HL-60/S4 treated with retinoic acid at 250 ng/mL for 4 days and 3 days (cell line): ENCODE data around the gene DPP8.

Experiments used
- in situ Hi-C: fragments of 300-500 bp; cut with MboI; formaldehyde crosslinking; loops from 2 replicates; pipeline ENCODE4 v1.7.0; 2022; ENCODE audit warnings: low sequenced_read_pairs

The DPP8 gene

DNA sequence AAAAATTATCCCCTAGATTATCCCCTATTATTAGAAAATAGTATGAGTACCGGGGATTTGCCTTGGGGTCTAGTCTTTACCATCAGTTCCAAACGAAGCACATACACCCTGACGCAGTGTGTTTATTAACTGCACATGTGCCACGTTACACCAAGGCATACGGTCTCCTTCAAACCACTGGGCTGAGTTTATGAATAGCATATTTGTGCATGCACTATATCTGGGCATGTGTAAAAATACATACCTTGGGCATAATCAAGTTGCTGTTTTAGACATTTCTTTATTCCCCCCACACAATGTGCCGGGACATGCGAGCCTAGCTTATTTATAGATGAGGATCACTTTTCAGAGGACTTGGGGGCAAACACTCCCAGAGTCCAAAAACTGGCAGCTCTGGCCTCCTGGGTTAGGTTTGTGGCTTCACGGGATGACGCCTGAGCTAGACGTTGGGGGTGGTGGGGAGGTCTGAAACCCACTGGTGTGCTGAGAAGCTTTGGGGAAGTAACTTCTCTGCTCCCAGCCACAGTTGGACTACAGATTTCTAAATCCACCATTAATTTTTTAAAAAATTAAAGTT is 111.0 kb downstream of the DPP8 start:
- in situ Hi-C loops = no loop called here

GRCh38 chr15:65405791-65406423 is 111.6 kb downstream of the DPP8 start:
- in situ Hi-C loops = no loop called here

- in situ Hi-C loops = no loop called here
Observed at GRCh38 chr15:65404186-65404872, 113.2 kb downstream of the DPP8 start.

GRCh38 chr15:65402961-65403360 is 114.5 kb downstream of the DPP8 start:
- in situ Hi-C loops = no loop called here

DNA sequence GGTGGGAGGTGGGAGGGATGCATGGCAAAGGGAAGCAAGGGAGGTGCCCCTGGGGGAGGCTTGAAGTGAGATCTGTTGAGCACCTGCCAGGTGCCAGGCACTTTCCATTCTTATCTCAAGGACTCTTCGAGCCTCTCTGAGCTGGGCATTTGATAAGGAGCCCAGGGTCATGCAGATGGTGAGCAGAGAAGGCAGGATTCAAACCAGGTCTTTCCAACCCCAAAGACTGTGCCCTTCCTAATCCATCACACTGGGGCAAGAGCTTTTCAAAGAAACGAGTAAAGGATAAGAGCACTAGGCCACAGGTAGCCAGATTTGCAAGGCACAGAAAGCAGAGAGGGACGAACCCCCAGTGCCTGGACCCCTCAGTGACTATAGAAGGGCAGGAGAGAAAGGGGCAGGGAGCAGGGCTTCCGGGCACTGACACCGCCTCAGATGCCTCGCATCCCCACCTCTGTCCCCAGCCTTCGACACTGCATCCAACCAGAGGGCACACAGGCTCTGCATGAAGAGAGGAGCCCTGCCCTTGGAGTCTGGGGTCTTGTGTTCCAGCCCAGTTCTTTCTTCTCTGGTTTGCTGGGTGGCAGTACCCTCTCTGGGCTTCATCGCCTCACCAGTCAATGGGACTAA is 115.8 kb downstream of the DPP8 start:
- in situ Hi-C loops = no loop called here

GRCh38 chr15:65400760-65401610 is 116.5 kb downstream of the DPP8 start:
- in situ Hi-C loops = no loop called here

DNA sequence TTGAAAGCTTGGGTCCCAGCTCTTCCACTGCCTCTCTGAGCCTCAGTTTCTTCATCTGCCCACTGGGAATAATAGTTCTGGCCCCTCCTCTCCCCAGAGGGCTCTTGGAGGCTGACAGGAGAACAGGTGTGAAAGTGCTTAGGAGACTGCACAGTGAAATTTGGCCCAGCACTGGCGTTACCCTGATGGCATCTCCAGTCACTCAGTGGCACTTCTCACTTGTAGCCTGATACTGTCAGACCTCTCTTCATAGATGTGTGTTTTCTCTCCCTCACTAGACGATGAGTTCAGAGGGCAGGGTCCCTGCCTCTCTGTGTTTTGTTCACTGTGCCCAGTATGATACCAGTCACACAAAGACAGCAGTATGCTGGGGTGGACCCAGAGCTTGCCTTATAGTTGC is 117.5 kb downstream of the DPP8 start:
- in situ Hi-C loops = loop anchor here (25.0 kb wide), 1 partner anchor 663 kb away; no protein-coding TSS in a partner anchor

DNA sequence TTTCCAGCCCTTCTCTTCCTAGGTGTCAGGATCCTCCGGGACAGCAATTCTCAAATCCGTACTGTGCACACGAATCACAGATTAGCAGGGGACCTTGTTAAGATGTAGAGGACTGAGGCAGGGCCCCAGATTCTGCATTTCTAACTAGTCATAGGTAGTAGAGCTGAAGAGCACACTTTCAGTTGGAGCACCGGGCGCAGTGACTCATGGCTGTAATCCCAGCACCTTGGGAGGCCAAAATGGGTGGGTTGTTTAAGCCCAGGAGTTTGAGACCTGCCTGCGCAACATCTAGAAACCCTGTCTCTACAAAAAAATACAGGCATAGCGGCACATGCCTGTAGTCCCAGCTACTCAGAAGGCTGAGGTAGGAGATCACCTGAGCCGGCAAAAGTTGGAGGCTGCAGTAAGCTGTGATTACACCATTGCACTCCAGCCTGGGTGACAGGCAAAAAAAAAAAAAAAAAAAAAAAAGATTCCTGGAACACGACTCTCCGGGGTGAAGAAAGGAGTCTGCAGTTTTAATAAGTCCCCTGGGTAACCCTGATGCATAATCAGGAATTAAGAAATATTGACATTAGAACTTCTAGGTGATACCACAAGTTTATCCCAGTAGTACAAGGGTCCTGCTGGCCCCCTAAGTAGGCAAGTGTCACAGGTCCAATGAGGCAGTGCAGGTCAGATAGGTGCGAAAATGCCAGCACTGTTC is 118.3 kb downstream of the DPP8 start:
- in situ Hi-C loops = loop anchor here (25.0 kb wide), 1 partner anchor 662 kb away; no protein-coding TSS in a partner anchor

DNA sequence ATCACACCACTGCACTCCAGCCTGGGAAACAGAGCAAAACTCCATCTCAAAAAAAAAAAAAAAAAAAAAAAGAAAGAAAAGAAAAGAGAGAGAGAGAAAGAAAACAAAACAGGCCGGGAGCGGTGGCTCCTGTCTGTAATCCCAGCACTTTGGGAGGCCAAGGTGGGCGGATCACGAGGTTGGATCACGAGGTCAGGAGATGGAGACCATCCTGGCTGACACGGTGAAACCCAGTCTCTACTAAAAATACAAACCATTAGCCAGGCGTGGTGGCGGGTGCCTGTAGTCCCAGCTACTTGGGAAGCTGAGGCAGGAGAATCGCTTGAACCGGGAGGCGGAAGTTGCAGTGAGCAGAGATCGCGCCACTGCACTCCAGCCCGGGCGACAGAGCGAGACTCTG is 119.0 kb downstream of the DPP8 start:
- in situ Hi-C loops = loop anchor here (25.0 kb wide), 1 partner anchor 661 kb away; no protein-coding TSS in a partner anchor

- in situ Hi-C loops = loop anchor here (25.0 kb wide), 1 partner anchor 660 kb away; no protein-coding TSS in a partner anchor
Observed at GRCh38 chr15:65396965-65397317, 120.5 kb downstream of the DPP8 start.

- in situ Hi-C loops = loop anchor here (25.0 kb wide), 1 partner anchor 659 kb away; no protein-coding TSS in a partner anchor
Observed at GRCh38 chr15:65396283-65396964, 121.1 kb downstream of the DPP8 start.

DNA sequence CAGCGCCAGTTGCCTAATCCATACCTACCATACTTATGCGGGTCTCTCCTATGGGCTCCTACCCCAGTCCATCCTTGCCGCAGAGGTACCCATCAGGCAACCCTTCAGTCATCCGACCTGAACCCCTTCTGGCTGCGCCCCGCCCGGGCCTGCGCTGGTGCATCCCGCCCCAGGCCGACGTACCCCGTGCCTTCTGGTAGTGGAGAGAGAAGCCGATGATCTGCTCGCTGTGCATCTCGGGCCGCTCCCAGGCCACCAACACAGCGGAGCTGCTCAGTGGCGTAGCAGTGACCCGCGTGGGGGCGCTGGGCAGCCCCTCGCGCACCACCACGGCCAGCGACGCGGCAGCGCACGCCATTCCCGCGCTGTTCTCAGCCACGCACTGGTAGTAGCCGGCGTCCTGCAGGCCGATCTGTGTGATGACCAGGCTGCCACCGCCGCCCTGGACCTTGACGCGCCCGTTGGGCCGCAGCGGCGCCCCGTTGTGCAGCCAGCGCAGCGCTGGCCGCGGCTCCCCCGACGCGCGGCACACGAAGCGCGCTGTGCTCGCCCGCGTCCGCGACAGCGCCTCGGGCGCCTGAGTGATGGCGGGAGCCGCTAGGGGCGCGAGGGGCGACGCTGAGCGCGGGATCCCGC is 121.8 kb downstream of the DPP8 start:
- in situ Hi-C loops = loop anchor here (25.0 kb wide), 1 partner anchor 658 kb away; no protein-coding TSS in a partner anchor

GRCh38 chr15:65394936-65395335 is 122.6 kb downstream of the DPP8 start:
- in situ Hi-C loops = loop anchor here (25.0 kb wide), 1 partner anchor 658 kb away; no protein-coding TSS in a partner anchor

DNA sequence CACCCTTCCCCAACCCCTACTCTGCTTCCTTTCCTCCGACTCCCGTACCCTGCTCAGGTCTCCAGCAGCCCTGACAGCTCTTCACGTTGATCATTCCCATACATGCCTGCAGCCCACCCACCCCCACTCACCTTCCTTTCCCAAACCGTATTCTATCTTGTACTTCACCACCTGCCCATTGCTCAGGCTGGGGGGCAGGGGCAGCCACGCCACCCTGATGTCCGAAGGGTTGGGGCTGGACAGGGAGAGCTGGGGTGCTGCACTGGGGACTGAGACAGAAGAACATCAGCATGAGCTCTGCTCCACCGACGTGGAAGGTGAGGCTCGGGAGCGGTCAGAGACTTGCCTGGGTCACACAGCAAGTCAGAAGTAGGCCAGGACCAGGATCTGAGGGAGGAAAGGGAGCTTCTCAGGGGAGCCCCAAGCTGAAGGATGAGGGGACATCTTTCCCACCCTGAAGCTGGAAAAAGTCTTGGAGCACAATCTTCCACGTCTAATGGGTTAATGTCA is 123.2 kb downstream of the DPP8 start:
- in situ Hi-C loops = loop anchor here (25.0 kb wide), 1 partner anchor 657 kb away; no protein-coding TSS in a partner anchor

DNA sequence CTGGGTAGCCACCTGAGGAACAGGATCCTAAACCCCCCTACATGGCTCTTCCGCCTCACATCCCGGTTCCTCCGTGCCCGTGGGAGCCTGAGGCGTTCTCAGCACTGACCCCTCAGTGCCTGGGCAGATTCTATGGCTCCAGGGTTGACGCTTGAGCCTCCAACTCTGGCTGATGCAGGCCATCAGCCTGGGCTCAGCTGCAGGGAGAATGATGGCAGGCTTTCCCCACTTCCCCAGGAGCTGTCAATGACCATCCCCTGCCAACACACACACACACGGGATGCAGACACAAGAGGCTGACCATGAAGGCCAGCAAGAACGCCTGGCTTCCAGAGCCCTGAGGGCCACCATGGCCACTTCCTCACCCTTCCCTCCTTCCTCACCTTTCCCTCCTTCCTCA is 123.9 kb downstream of the DPP8 start:
- in situ Hi-C loops = loop anchor here (25.0 kb wide), 1 partner anchor 656 kb away; no protein-coding TSS in a partner anchor

DNA sequence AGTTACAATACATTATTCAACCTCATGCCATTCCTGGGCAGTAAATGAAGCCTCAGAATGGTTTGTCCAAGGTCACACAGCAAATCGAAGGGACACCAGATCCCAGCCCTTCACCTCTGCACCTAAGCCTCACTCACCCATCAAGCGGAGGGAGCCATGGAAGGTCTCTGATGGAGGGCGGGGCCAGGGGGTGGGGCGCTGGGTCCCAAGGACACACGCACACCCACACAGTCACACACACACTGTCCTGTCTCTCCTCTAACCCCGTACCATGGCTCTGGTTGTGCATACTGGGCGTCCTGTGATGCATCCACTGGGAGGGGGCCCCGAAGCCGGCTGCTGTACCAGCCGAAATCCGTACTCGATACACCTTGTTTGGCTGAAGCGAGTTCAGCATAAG is 124.4 kb downstream of the DPP8 start:
- in situ Hi-C loops = loop anchor here (25.0 kb wide), 1 partner anchor 656 kb away; no protein-coding TSS in a partner anchor
